K562 (cell line): ENCODE measurements around the gene C1orf21. TPM values are rescaled to one million over a fixed set of nuclear protein-coding genes. Genes with fewer than 3 reads are reported as not detected.

Source experiments
- ATAC-seq: fragments of 200-7000 bp; cut with Tn5 transposase; 3 replicates; pipeline ENCODE4 v1.9.1; 2020; ENCODE audit warnings: moderate library complexity
- BruUV-seq: library from RNA; stranded (reverse); fragments of 400-500 nt; replicated peaks from 2 replicates; lab custom pipeline; 2021; lab: Mats Ljungman, UMichigan
- CTCF ChIA-PET: fragments of 300-600 bp; formaldehyde crosslinking; extraction: SDS; loops from one replicate; lab custom pipeline; 2021; ENCODE audit warnings: low intra/inter-chr PET ratio; lab: Yijun Ruan, JAX
- POLR2A ChIA-PET: fragments of 300-600, 350-650 bp; sonication (Branson Sonifier 250); formaldehyde crosslinking; extraction: SDS; loops from one replicate; lab custom pipeline; 2021; ENCODE audit warnings: antibody characterized with exemption, inconsistent platforms; lab: Yijun Ruan, JAX
- DNase-seq, 4 experiments: peaks; one replicate each; pipeline versions ENCODE4 v3.0.0 to v3.0.0-alpha.2; 2011 to 2018; ENCODE audit warnings: low spot score in 3 of 4, mixed read lengths in 3 of 4; ENCODE audit errors: extremely low read depth in 1 of 4
- FAIRE-seq: peaks from 2 replicates; lab custom pipeline; 2011; peaks lifted over from hg19 to GRCh38; lab: Jason Lieb, UNC
- H2AFZ ChIP-seq: 2 replicates; pipeline ENCODE4 v1.6.0; 2011; ENCODE audit warnings: low read depth, low read length, control low read depth, inconsistent platforms
- H3K27ac ChIP-seq: fragments of 200-600 bp; 3 replicates; pipeline ENCODE4 v1.8.0; 2011; ENCODE audit warnings: low read depth, mild to moderate bottlenecking, control low read depth, inconsistent platforms, low read length, moderate library complexity, mixed read lengths; ENCODE audit errors: extremely low read depth
- H3K27me3 ChIP-seq, 2 experiments: fragments of 300-600 bp in 1 of 2; 2 replicates in 1 of 2; 3 replicates in 1 of 2; pipeline versions ENCODE4 v1.6.0 to v1.8.0; 2011; ENCODE audit warnings: inconsistent platforms in 2 of 2, low read length in 2 of 2, mild to moderate bottlenecking in 1 of 2, mixed read lengths in 1 of 2, moderate library complexity in 1 of 2; ENCODE audit not compliant: control insufficient read depth in 2 of 2, insufficient read depth in 2 of 2
- H3K36me3 ChIP-seq: fragments of 300-600 bp; 3 replicates; pipeline ENCODE4 v1.8.0; 2011; ENCODE audit warnings: mild to moderate bottlenecking, low read length, inconsistent platforms; ENCODE audit not compliant: control insufficient read depth, insufficient read depth
- H3K4me1 ChIP-seq, 2 experiments: fragments of 200-600 bp in 1 of 2; replicated peaks in 1 of 2; 2 replicates in 1 of 2; 3 replicates in 1 of 2; pipeline versions ENCODE4 v1.5.1 to v1.8.0; 2011; ENCODE audit warnings: inconsistent platforms in 2 of 2, low read length in 2 of 2, mild to moderate bottlenecking in 1 of 2, mixed read lengths in 1 of 2, moderate library complexity in 1 of 2; ENCODE audit not compliant: control insufficient read depth in 2 of 2, insufficient read depth in 2 of 2
- H3K4me2 ChIP-seq: 2 replicates; pipeline ENCODE4 v1.6.1; 2011; ENCODE audit warnings: low read length, control low read depth, inconsistent platforms, mixed read lengths; ENCODE audit not compliant: insufficient read depth
- H3K4me3 ChIP-seq: fragments of 200-600 bp; sonication (generic), shearing (Covaris generic); 2 replicates; pipeline ENCODE4 v1.5.1; 2016; ENCODE audit warnings: control low read depth, inconsistent platforms
- H3K79me2 ChIP-seq: fragments of 200-600 bp; 3 replicates; pipeline ENCODE4 v1.8.0; 2011; ENCODE audit warnings: low read length, inconsistent platforms; ENCODE audit not compliant: control insufficient read depth, insufficient read depth
- H3K9ac ChIP-seq, 2 experiments: 2 replicates each; pipeline versions ENCODE4 v1.6.0 to v1.6.1; 2011; ENCODE audit warnings: low read depth in 2 of 2, low read length in 2 of 2, control low read depth in 1 of 2, inconsistent platforms in 1 of 2, mild to moderate bottlenecking in 1 of 2, mixed read lengths in 1 of 2; ENCODE audit not compliant: insufficient read depth in 1 of 2
- H3K9me1 ChIP-seq: one replicate; pipeline ENCODE4 v1.6.0; 2011; ENCODE audit warnings: inconsistent platforms, mild to moderate bottlenecking, low read length, moderate library complexity; ENCODE audit not compliant: control insufficient read depth, insufficient read depth
- H3K9me3 ChIP-seq: replicated peaks from 2 replicates; pipeline ENCODE4 v1.5.1; 2011; ENCODE audit warnings: low read depth, low read length, inconsistent platforms; ENCODE audit not compliant: control insufficient read depth, insufficient read depth
- H4K20me1 ChIP-seq: replicated peaks from 2 replicates; pipeline ENCODE4 v1.6.1; 2011; ENCODE audit warnings: low read length, inconsistent platforms, mixed read lengths; ENCODE audit not compliant: control insufficient read depth, insufficient read depth
- CEBPG ChIP-seq, 3 experiments: fragments of 200-800 bp in 1 of 3; sonication (Bioruptor generic) in 1 of 3; sonication (generic) in 1 of 3; formaldehyde crosslinking in 1 of 3; IDR thresholded peaks in 2 of 3; conservative IDR thresholded peaks in 1 of 3; 2 replicates each; pipeline versions ENCODE4 v1.6.1 to v1.8.0; 2016 to 2022; ENCODE audit warnings: missing compliant biosample characterization in 2 of 3, missing genetic modification characterization in 2 of 3, mild to moderate bottlenecking in 1 of 3, missing genetic modification reagents in 1 of 3
- MEIS2 ChIP-seq: fragments of 450-650 bp; IDR thresholded peaks from 2 replicates; pipeline ENCODE4 v1.6.1; 2014; ENCODE audit warnings: mild to moderate bottlenecking; ENCODE audit not compliant: partially characterized antibody
- PBX2 ChIP-seq, 2 experiments: IDR thresholded peaks in 1 of 2; conservative IDR thresholded peaks in 1 of 2; 2 replicates each; pipeline ENCODE4 v1.6.1; 2016; ENCODE audit warnings: low read depth in 2 of 2, mild to moderate bottlenecking in 1 of 2, missing compliant biosample characterization in 1 of 2, missing genetic modification characterization in 1 of 2, moderate library complexity in 1 of 2
- PKNOX1 ChIP-seq: fragments of 450-650 bp; IDR thresholded peaks from 2 replicates; pipeline ENCODE4 v1.6.1; 2016
- TCFL5 ChIP-seq: fragments of 250-450 bp; sonication (Bioruptor Pico); conservative IDR thresholded peaks from 2 replicates; pipeline ENCODE4 v1.6.1; 2021; ENCODE audit warnings: mild to moderate bottlenecking, moderate library complexity, matching md5 sums
- ZFP36 ChIP-seq: fragments of 150-350 bp; IDR thresholded peaks from 2 replicates; pipeline ENCODE4 v1.6.1; 2018; ENCODE audit warnings: low read length, low read depth; ENCODE audit not compliant: partially characterized antibody
- ZNF175 ChIP-seq: fragments of 200-800 bp; sonication (Bioruptor generic); IDR thresholded peaks from 2 replicates; pipeline ENCODE4 v1.6.1; 2016; ENCODE audit warnings: low read depth, mild to moderate bottlenecking, missing genetic modification characterization, missing compliant biosample characterization
- WGBS: fragments of 100-300 bp; shearing (Covaris generic); methylation state at CpG from one replicate; pipeline ENCODE4 v1.1.6; 2016; ENCODE audit warnings: low coverage, mixed read lengths; ENCODE audit not compliant: insufficient coverage; ENCODE audit errors: missing lambda C conversion rate; 5-methylcytosine and 5-hydroxymethylcytosine counted together
- in situ Hi-C: fragments of 300-500 bp; cut with MboI; formaldehyde crosslinking; loops from 4 replicates; pipeline ENCODE4 v1.15.0; 2018; ENCODE audit warnings: inconsistent platforms, mixed read lengths
- intact Hi-C: fragments of 100-400 bp; cut with micrococcal nuclease; formaldehyde crosslinking; loops from 2 replicates; pipeline ENCODE4 v1.14.2; 2022
- polyA plus RNA-seq, 8 experiments: library from polyadenylated mRNA; depleted of rRNA in 4 of 8; stranded (reverse) in 5 of 8; unstranded in 3 of 8; fragments of >200 nt; fragmentation: Nextera tagmentation in 2 of 8; fragmentation: Illumina TruSeq in 1 of 8; extraction: Ambion mirVana in 2 of 8; extraction: Trizol in 1 of 8; gene quantifications; 2 replicates each; pipeline versions ENCODE4 v1.2.1 to v1.2.3, GENCODE V29; 2011 to 2014; ENCODE audit warnings: inconsistent platforms in 1 of 8, missing spikeins in 1 of 8
- total RNA-seq, 7 experiments: library from RNA; depleted of rRNA in 6 of 7; stranded (reverse); fragments of >200 nt in 6 of 7; fragmentation: Illumina TruSeq in 2 of 7; extraction: Trizol in 2 of 7; gene quantifications; 2 replicates each; pipeline versions ENCODE4 v1.2.1 to v1.2.3, GENCODE V29; 2011 to 2021; ENCODE audit warnings: low replicate concordance in 1 of 7

The C1orf21 gene
- total and polyA plus RNA-seq, 9 of the 15 experiments (the other 6 are each of a cell fraction or from before 2014, with no cell fraction given): under 0.01 to 0.31 (median 0.07) TPM

DNA sequence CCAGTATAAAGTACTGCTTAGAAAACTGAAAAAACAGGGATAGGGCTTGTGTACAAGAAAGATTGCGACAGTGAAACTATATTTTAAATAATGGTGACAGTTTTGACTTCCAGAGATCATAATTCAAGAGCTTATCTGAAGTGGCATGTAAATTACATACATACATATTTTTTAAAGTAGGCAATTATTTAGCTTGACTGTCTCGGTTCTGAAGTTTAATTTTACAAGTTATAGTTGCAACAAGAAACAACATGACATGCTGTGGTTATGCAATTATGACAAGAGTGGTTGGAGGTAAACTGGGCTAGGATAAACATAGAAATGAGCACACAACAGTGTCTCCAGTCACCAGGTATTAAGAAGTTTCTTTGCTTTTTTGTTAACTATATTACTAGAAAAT lies 4.1 kb downstream of the C1orf21 start:
- POLR2A ChIA-PET: no interaction called here
- no peaks in the 10 kb centered on the region for H3K9me3 ChIP-seq
- CTCF ChIA-PET: no interaction called here
- BruUV-seq: no TSS peak
- in situ Hi-C loops: no loop called here
- 2% methylated on average over 2 of the region's 2 CpGs for WGBS
- H3K36me3 ChIP-seq: no peaks in the 10 kb centered on the region
- intact Hi-C loops: no loop called here
- no peak overlapping the region for H3K27ac ChIP-seq
- TF ChIP-seq MEIS2: peak; percentile 86
- TF ChIP-seq PKNOX1: peak; percentile 25; the same call in 1 of the 2 replicates
- 0 out of 2 replicates have a peak, but pooled peaks have one; percentile 29 for TF ChIP-seq ZNF175 (CRISPR knock-in tag)
- TF ChIP-seq PBX2 (CRISPR knock-in tag; IDR thresholded peaks at IDR 0.05; ENCODE audit: low read depth): no peak
- TF ChIP-seq PBX2 (tag; conservative IDR thresholded peaks at IDR 0.05; ENCODE audit: low read depth): peak; percentile 97
- TF ChIP-seq TCFL5 (CRISPR knock-in tag): no peak
- no peak for TF ChIP-seq ZFP36
- TF ChIP-seq CEBPG (CRISPR knock-in tag; IDR thresholded peaks at IDR 0.05): no peak
- TF ChIP-seq CEBPG (tag; conservative IDR thresholded peaks at IDR 0.05 in 1 of 2, IDR thresholded peaks at IDR 0.05 in 1 of 2): peak in 1 of 2 experiments; percentile 87
- peaks cover 23 to 24% of the 10 kb centered on the region in 2 experiments; a peak in 4 of 5 replicates for H3K27me3 ChIP-seq
- no peak overlapping the region for H3K4me2 ChIP-seq
- DNase-seq (no peak), ATAC-seq (no peak), FAIRE-seq (no peak)
- H4K20me1 ChIP-seq: no peaks in the 10 kb centered on the region
- H3K4me1 ChIP-seq: peaks cover 0 to 16% of the 10 kb centered on the region in 2 experiments; a peak in 3 of 5 replicates
- no peak overlapping the region for H3K4me3 ChIP-seq
- H3K9me1 ChIP-seq: no peaks in the 10 kb centered on the region
- H3K79me2 ChIP-seq: no peaks in the 10 kb centered on the region
- H2AFZ ChIP-seq: no peak overlapping the region
- H3K9ac ChIP-seq: no peak overlapping the region
